ENCODE measurements around the gene PSAPL1.

- TF ChIP-seq, protein P1, sequence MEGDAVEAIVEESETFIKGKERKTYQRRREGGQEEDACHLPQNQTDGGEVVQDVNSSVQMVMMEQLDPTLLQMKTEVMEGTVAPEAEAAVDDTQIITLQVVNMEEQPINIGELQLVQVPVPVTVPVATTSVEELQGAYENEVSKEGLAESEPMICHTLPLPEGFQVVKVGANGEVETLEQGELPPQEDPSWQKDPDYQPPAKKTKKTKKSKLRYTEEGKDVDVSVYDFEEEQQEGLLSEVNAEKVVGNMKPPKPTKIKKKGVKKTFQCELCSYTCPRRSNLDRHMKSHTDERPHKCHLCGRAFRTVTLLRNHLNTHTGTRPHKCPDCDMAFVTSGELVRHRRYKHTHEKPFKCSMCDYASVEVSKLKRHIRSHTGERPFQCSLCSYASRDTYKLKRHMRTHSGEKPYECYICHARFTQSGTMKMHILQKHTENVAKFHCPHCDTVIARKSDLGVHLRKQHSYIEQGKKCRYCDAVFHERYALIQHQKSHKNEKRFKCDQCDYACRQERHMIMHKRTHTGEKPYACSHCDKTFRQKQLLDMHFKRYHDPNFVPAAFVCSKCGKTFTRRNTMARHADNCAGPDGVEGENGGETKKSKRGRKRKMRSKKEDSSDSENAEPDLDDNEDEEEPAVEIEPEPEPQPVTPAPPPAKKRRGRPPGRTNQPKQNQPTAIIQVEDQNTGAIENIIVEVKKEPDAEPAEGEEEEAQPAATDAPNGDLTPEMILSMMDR (IDR thresholded peaks at IDR 0.05): no peak
- TF ChIP-seq E2F5 (CRISPR knock-in tag; IDR thresholded peaks at IDR 0.05) (no peak), E2F4 (CRISPR knock-in tag; IDR thresholded peaks at IDR 0.05; ENCODE audit: borderline replicate concordance, low read depth) (no peak), IRF2 (CRISPR knock-in tag; IDR thresholded peaks at IDR 0.05; ENCODE audit: borderline replicate concordance, low read depth) (no peak), ZNF232 (CRISPR knock-in tag; IDR thresholded peaks at IDR 0.05) (no peak), HMGXB4 (CRISPR knock-in tag; IDR thresholded peaks at IDR 0.05) (no peak)
- TF ChIP-seq, protein P2, sequence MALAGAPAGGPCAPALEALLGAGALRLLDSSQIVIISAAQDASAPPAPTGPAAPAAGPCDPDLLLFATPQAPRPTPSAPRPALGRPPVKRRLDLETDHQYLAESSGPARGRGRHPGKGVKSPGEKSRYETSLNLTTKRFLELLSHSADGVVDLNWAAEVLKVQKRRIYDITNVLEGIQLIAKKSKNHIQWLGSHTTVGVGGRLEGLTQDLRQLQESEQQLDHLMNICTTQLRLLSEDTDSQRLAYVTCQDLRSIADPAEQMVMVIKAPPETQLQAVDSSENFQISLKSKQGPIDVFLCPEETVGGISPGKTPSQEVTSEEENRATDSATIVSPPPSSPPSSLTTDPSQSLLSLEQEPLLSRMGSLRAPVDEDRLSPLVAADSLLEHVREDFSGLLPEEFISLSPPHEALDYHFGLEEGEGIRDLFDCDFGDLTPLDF (CRISPR knock-in tag; IDR thresholded peaks at IDR 0.05): no peak
Measured at GRCh38 chr4:7476820-7477219, 42.1 kb upstream of the PSAPL1 start.
